Fibroblast of mammary gland (primary cell): ENCODE measurements around the gene NR6A1.

ENCODE experiments used
- DNase-seq: peaks from one replicate; pipeline ENCODE4 v3.0.0-alpha.2; 2010; ENCODE audit warnings: low read depth
- H3K4me3 ChIP-seq: 2 replicates; pipeline ENCODE4 v1.5.1; 2011; ENCODE audit warnings: low read depth, mild to moderate bottlenecking, low read length, moderate library complexity; ENCODE audit not compliant: control insufficient read depth
- CTCF ChIP-seq: conservative IDR thresholded peaks from 2 replicates; pipeline ENCODE4 v1.5.1; 2011; ENCODE audit warnings: low read depth, low read length, inconsistent platforms; ENCODE audit not compliant: control insufficient read depth, insufficient read depth

Gene NR6A1

GRCh38 chr9:124497441-124497840 lies 273.7 kb downstream of the NR6A1 start:
- H3K4me3 ChIP-seq = no peak overlapping the region
- no peak for TF ChIP-seq CTCF
- no peak for DNase-seq

- no peak for TF ChIP-seq CTCF
- no peak overlapping the region for H3K4me3 ChIP-seq
- no peak for DNase-seq
Measured at GRCh38 chr9:124496463-124496862, 274.6 kb downstream of the NR6A1 start.

- DNase-seq = no peak
- H3K4me3 ChIP-seq = no peak overlapping the region
Measured at GRCh38 chr9:124496075-124496449, 275.0 kb downstream of the NR6A1 start.

GRCh38 chr9:124495126-124496074 lies 275.7 kb downstream of the NR6A1 start:
- no peak overlapping the region for H3K4me3 ChIP-seq
- no peak for TF ChIP-seq CTCF

More at GRCh38 chr9:124496075-124496449, 275.0 kb downstream of the NR6A1 start:
- no peak for TF ChIP-seq CTCF

GRCh38 chr9:124493794-124494479 lies 277.2 kb downstream of the NR6A1 start:
- TF ChIP-seq CTCF = no peak
- H3K4me3 ChIP-seq = no peak overlapping the region
- DNase-seq = no peak

More at GRCh38 chr9:124495126-124496074, 275.7 kb downstream of the NR6A1 start:
- DNase-seq = no peak

GRCh38 chr9:124493218-124493617 lies 277.9 kb downstream of the NR6A1 start:
- no peak for DNase-seq
- no peak for TF ChIP-seq CTCF
- no peak overlapping the region for H3K4me3 ChIP-seq
